DOHH2 (cell line): ENCODE measurements around the gene GPC5.

Source experiments
- EZH2phosphoT487 ChIP-seq: fragments of 200-600 bp; sonication (generic); IDR thresholded peaks from 2 replicates; pipeline ENCODE4 v1.6.1; 2017; ENCODE audit warnings: borderline replicate concordance, mild to moderate bottlenecking, antibody characterized with exemption, low read length, moderate library complexity, mixed read lengths
- TF ChIP-seq, protein P1 (sequence below): fragments of 200-600 bp; sonication (generic); IDR thresholded peaks from one replicate; pipeline ENCODE4 v1.5.1; 2014; ENCODE audit warnings: antibody characterized with exemption, mild to moderate bottlenecking, low read depth, low read length; ENCODE audit not compliant: poor library complexity, severe bottlenecking

DNA sequence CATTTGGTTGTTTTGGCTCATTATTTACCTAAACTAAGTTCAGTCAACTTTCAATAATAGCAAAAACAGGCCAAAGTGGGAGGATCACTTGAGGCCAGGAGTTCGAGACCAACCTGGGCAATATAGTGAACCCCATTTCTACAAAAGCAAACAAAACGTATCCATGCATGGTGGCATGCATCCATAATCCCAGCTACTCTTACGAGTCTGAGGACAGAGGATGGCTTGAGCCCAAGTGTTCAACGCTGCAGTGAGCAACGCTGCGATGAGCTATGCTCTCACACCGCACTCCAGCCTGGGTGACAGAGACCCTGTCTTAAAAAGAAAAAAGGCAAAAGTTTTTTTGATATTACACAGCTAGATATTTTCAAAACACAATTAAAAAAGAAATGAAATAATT lies 1258.2 kb downstream of the GPC5 start:
- TF ChIP-seq, protein P1, sequence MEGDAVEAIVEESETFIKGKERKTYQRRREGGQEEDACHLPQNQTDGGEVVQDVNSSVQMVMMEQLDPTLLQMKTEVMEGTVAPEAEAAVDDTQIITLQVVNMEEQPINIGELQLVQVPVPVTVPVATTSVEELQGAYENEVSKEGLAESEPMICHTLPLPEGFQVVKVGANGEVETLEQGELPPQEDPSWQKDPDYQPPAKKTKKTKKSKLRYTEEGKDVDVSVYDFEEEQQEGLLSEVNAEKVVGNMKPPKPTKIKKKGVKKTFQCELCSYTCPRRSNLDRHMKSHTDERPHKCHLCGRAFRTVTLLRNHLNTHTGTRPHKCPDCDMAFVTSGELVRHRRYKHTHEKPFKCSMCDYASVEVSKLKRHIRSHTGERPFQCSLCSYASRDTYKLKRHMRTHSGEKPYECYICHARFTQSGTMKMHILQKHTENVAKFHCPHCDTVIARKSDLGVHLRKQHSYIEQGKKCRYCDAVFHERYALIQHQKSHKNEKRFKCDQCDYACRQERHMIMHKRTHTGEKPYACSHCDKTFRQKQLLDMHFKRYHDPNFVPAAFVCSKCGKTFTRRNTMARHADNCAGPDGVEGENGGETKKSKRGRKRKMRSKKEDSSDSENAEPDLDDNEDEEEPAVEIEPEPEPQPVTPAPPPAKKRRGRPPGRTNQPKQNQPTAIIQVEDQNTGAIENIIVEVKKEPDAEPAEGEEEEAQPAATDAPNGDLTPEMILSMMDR: no peak
- TF ChIP-seq EZH2phosphoT487: no peak
